Fibroblast of upper back skin (primary cell): ENCODE data around the gene ABHD17B.

Source experiments
- DNase-seq: peaks from one replicate; pipeline ENCODE4 v3.0.0-alpha.2; 2013

Gene ABHD17B

GRCh38 chr9:71875345-71875744, 35.6 kb downstream of the ABHD17B start:
- no peak for DNase-seq

GRCh38 chr9:71863631-71864030, 47.4 kb downstream of the ABHD17B start:
- peak; percentile 53 for DNase-seq

GRCh38 chr9:71861618-71862017, 49.4 kb downstream of the ABHD17B start:
- DNase-seq: no peak

GRCh38 chr9:71859939-71860338, 51.1 kb downstream of the ABHD17B start:
- no peak for DNase-seq

GRCh38 chr9:71858812-71859211, 52.2 kb downstream of the ABHD17B start:
- DNase-seq: peak; percentile 51

- DNase-seq: no peak
Observed at GRCh38 chr9:71858102-71858798, 52.7 kb downstream of the ABHD17B start.

GRCh38 chr9:71857159-71857558, 53.8 kb downstream of the ABHD17B start:
- DNase-seq: no peak

GRCh38 chr9:71854811-71855210, 56.2 kb downstream of the ABHD17B start:
- DNase-seq: no peak

GRCh38 chr9:71853084-71853483, 57.9 kb downstream of the ABHD17B start:
- DNase-seq: no peak

GRCh38 chr9:71850996-71851395, 60.0 kb downstream of the ABHD17B start:
- DNase-seq: no peak

GRCh38 chr9:71847892-71848291, 63.1 kb downstream of the ABHD17B start:
- DNase-seq: no peak

- DNase-seq: no peak
Observed at GRCh38 chr9:71844808-71845207, 66.2 kb downstream of the ABHD17B start.

- DNase-seq: no peak
Observed at GRCh38 chr9:71839668-71840067, 71.3 kb downstream of the ABHD17B start.

- no peak for DNase-seq
Observed at GRCh38 chr9:71835596-71835995, 75.4 kb downstream of the ABHD17B start.

- no peak for DNase-seq
Observed at GRCh38 chr9:71830929-71831328, 80.1 kb downstream of the ABHD17B start.

GRCh38 chr9:71830153-71830552, 80.8 kb downstream of the ABHD17B start:
- DNase-seq: no peak

GRCh38 chr9:71826279-71826678, 84.7 kb downstream of the ABHD17B start:
- DNase-seq: no peak

- DNase-seq: no peak
Observed at GRCh38 chr9:71824257-71824656, 86.7 kb downstream of the ABHD17B start.

- no peak for DNase-seq
Observed at GRCh38 chr9:71822935-71823334, 88.1 kb downstream of the ABHD17B start.

- no peak for DNase-seq
Observed at GRCh38 chr9:71822456-71822855, 88.5 kb downstream of the ABHD17B start.

GRCh38 chr9:71821405-71821804, 89.6 kb downstream of the ABHD17B start:
- DNase-seq: no peak

GRCh38 chr9:71820403-71820921, 90.5 kb downstream of the ABHD17B start:
- peak; percentile 25 for DNase-seq

GRCh38 chr9:71819115-71819739, 91.8 kb downstream of the ABHD17B start:
- peak; percentile 41 for DNase-seq

GRCh38 chr9:71816916-71817451, 94.0 kb downstream of the ABHD17B start:
- DNase-seq: no peak
